ENCODE data around the gene ATP5ME. TPM values are rescaled to one million over a fixed set of nuclear protein-coding genes. Genes with fewer than 3 reads are reported as not detected.

ATP5ME gene
- total RNA-seq, 1 donor from 2014 or later = 95.1 TPM

DNA sequence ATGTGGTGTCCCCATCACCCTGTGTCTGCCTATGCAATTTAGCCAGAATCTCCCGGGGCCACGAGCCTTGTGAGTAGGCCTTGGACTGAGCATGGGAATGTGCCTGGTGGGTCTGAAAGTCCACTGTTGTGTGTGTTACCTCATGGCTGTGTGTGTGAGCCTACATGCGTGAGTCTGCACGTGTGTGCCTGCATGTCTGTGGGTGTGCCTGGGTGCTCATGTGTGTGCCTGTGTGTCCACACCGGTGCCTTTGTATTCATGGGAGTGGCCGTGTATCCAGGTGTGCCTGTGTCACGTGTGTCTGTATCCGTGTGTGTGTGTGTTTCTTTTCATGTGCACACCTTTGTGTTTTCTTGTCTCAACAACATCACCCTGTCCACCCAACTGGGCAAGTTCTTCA, 14.2 kb downstream of the ATP5ME start:
- no peaks in the 10 kb centered on the region for H3K9me3 ChIP-seq (ENCODE audit: low read depth)
- H2AFZ ChIP-seq (replicated peaks) = no peak overlapping the region
- no peaks in the 10 kb centered on the region for H3K79me2 ChIP-seq (ENCODE audit: low read depth)
- no peaks in the 10 kb centered on the region for H3K36me3 ChIP-seq
- H3K4me1 ChIP-seq = peaks cover 5% of the 10 kb centered on the region
- Mint-ChIP-seq H3K27me3 (ENCODE audit: insufficient read depth, low read depth) (peaks cover 18% of the 10 kb centered on the region), H3K4me3 (peak overlapping the region; percentile 30), H3K36me3 (no peaks in the 10 kb centered on the region), H3K9me3 (no peaks in the 10 kb centered on the region), H3K4me1 (peaks cover 7% of the 10 kb centered on the region), H3K27ac (no peak overlapping the region)
- TF ChIP-seq, protein P1, sequence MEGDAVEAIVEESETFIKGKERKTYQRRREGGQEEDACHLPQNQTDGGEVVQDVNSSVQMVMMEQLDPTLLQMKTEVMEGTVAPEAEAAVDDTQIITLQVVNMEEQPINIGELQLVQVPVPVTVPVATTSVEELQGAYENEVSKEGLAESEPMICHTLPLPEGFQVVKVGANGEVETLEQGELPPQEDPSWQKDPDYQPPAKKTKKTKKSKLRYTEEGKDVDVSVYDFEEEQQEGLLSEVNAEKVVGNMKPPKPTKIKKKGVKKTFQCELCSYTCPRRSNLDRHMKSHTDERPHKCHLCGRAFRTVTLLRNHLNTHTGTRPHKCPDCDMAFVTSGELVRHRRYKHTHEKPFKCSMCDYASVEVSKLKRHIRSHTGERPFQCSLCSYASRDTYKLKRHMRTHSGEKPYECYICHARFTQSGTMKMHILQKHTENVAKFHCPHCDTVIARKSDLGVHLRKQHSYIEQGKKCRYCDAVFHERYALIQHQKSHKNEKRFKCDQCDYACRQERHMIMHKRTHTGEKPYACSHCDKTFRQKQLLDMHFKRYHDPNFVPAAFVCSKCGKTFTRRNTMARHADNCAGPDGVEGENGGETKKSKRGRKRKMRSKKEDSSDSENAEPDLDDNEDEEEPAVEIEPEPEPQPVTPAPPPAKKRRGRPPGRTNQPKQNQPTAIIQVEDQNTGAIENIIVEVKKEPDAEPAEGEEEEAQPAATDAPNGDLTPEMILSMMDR (IDR thresholded peaks at IDR 0.05) = no peak
- TF ChIP-seq EZH2phosphoT487 (IDR thresholded peaks at IDR 0.05) (no peak), EZH2 (IDR thresholded peaks at IDR 0.05) (no peak)
- peaks cover 5% of the 10 kb centered on the region for H3F3A ChIP-seq (ENCODE audit: low read depth)
- H3K27me3 ChIP-seq = no peaks in the 10 kb centered on the region
- no peak overlapping the region for H3K9ac ChIP-seq
- no peaks in the 10 kb centered on the region for H4K20me1 ChIP-seq (ENCODE audit: low read depth)
- H3K4me2 ChIP-seq = no peak overlapping the region
- no peak overlapping the region for H3K27ac ChIP-seq
- DNase-seq (ENCODE audit: low spot score) = no peak
- H3K4me3 ChIP-seq = no peak overlapping the region

DNA sequence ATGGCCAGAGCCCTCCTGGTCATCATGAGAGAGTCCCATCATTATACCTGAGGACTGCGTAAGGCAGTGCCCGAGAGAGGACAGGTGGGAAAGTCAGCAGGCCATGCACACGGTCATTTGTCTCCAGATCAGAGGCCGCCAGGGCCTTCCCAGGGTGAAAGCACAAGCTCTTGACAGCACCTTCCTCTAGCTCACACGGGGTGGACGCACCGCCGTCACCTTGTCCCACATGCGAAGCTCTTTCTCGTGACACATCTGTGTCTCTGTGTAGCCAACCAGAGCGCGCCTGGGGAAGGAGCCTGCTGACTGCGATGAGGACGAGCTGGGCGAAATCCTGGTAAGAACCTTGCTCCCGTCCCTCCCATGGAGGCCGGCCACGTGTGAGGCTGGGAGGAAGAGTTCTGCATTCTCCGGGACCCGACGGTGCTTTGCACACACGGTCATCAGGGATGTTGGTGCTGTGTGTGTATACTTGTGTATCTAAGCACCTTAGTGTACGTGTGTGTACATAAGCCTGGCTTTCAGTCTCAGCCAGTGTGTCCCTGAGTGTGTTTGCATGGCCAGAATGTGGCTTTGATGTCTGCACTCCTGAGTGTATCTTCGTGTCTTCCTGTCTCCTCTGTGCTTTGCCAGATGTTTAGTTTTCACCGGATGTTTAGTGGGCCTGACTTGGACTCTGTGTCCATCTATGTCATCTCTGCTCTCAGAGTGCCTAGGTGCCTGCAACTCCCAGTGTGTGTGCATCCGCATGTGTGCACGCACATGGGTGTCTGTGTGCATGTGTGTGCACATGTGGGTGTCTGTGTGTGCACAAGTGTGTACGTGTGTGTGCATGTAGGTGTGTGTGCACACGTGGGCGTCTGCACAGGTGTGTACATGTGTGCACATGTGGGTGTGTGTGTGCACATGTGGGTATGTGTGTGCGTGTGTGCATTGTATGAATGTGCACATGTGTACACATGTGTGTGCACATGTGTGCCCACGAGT, 15.1 kb downstream of the ATP5ME start:
- H3K36me3 Mint-ChIP-seq = no peaks in the 10 kb centered on the region
- H3K4me3 Mint-ChIP-seq = no peak overlapping the region
- no peak overlapping the region for H3K9ac ChIP-seq
- no peaks in the 10 kb centered on the region for H3K9me3 Mint-ChIP-seq
- no peaks in the 10 kb centered on the region for H3K27me3 ChIP-seq
- no peak overlapping the region for H3K4me3 ChIP-seq
- H3K27ac ChIP-seq = no peak overlapping the region
- peaks cover 7% of the 10 kb centered on the region for H3K4me1 Mint-ChIP-seq
- H3K79me2 ChIP-seq (ENCODE audit: low read depth) = no peaks in the 10 kb centered on the region
- no peak overlapping the region for H3K27ac Mint-ChIP-seq
- peaks cover 14% of the 10 kb centered on the region for H3K27me3 Mint-ChIP-seq (ENCODE audit: insufficient read depth, low read depth)
- H4K20me1 ChIP-seq (ENCODE audit: low read depth) = no peaks in the 10 kb centered on the region
- H3K4me2 ChIP-seq = no peak overlapping the region
- no peaks in the 10 kb centered on the region for H3K4me1 ChIP-seq
- no peak for TF ChIP-seq EZH2phosphoT487 (IDR thresholded peaks at IDR 0.05)
- TF ChIP-seq, protein P1 (IDR thresholded peaks at IDR 0.05) = no peak
- no peak for TF ChIP-seq EZH2 (IDR thresholded peaks at IDR 0.05)
- no peaks in the 10 kb centered on the region for H3K9me3 ChIP-seq (ENCODE audit: low read depth)
- peaks cover 5% of the 10 kb centered on the region for H3F3A ChIP-seq (ENCODE audit: low read depth)
- no peak overlapping the region for H2AFZ ChIP-seq (replicated peaks)
- H3K36me3 ChIP-seq = no peaks in the 10 kb centered on the region
- no peak for DNase-seq (ENCODE audit: low spot score)

DNA sequence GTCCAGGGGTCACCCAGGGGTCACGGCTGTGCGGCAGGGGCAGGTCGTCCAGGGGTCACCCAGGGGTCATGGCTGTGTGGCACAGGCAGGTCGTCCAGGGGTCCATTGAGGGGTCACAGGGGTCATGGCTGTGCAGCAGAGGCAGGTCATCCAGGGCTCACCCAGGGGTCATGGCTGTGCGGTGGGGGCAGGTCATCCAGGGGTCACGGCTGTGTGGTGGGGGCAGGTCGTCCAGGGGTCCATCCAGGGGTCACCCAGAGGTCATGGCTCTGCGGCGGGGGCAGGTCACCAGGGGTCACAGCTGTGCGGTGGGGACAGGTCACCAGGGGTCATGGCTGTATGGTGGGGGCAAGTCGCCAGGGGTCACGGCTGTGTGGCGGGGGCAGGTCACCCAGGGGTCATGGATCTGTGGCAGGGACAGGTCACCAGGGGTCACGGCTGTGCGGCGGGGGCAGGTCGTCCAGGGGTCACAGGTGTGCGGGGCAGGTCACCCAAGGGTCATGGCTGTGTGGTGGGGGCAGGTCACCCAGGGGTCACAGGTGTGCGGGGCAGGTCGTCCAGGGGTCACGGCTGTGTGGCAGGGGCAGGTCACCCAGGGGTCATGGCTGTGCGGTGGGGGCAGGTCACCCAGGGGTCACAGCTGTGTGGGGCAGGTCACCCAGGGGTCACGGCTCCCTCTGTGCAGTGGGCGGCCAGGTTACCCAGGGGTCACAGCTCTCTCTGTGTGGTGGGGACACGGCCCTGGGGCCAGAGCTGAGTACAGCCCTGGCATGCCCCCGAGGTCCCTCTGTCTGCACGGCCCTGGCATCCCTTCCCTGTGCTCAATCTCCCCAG, 16.0 kb downstream of the ATP5ME start:
- H3K4me3 Mint-ChIP-seq = no peak overlapping the region
- no peaks in the 10 kb centered on the region for H3K27me3 ChIP-seq
- no peaks in the 10 kb centered on the region for H3K79me2 ChIP-seq (ENCODE audit: low read depth)
- no peak overlapping the region for H3K4me3 ChIP-seq
- no peaks in the 10 kb centered on the region for H3K36me3 Mint-ChIP-seq
- H4K20me1 ChIP-seq (ENCODE audit: low read depth) = no peaks in the 10 kb centered on the region
- H3K9me3 ChIP-seq (ENCODE audit: low read depth) = no peaks in the 10 kb centered on the region
- peaks cover 7% of the 10 kb centered on the region for H3K4me1 Mint-ChIP-seq
- no peak for DNase-seq (ENCODE audit: low spot score)
- peaks cover 14% of the 10 kb centered on the region for H3K27me3 Mint-ChIP-seq (ENCODE audit: insufficient read depth, low read depth)
- H3K4me2 ChIP-seq = no peak overlapping the region
- no peaks in the 10 kb centered on the region for H3K4me1 ChIP-seq
- TF ChIP-seq EZH2 (IDR thresholded peaks at IDR 0.05) (no peak), EZH2phosphoT487 (IDR thresholded peaks at IDR 0.05) (no peak)
- TF ChIP-seq, protein P1 (IDR thresholded peaks at IDR 0.05) = no peak
- H3K27ac Mint-ChIP-seq = no peak overlapping the region
- H3F3A ChIP-seq (ENCODE audit: low read depth) = peaks cover 5% of the 10 kb centered on the region
- H3K9ac ChIP-seq = no peak overlapping the region
- no peak overlapping the region for H2AFZ ChIP-seq (replicated peaks)
- no peaks in the 10 kb centered on the region for H3K36me3 ChIP-seq
- no peak overlapping the region for H3K27ac ChIP-seq
- H3K9me3 Mint-ChIP-seq = no peaks in the 10 kb centered on the region
